Effector CD4-positive, alpha-beta T cell (primary cell): ENCODE data around the gene PCGF6.

Source experiments
- DNase-seq: peaks from one replicate; pipeline ENCODE4 v3.0.0-alpha.2; 2020

Gene PCGF6

DNA sequence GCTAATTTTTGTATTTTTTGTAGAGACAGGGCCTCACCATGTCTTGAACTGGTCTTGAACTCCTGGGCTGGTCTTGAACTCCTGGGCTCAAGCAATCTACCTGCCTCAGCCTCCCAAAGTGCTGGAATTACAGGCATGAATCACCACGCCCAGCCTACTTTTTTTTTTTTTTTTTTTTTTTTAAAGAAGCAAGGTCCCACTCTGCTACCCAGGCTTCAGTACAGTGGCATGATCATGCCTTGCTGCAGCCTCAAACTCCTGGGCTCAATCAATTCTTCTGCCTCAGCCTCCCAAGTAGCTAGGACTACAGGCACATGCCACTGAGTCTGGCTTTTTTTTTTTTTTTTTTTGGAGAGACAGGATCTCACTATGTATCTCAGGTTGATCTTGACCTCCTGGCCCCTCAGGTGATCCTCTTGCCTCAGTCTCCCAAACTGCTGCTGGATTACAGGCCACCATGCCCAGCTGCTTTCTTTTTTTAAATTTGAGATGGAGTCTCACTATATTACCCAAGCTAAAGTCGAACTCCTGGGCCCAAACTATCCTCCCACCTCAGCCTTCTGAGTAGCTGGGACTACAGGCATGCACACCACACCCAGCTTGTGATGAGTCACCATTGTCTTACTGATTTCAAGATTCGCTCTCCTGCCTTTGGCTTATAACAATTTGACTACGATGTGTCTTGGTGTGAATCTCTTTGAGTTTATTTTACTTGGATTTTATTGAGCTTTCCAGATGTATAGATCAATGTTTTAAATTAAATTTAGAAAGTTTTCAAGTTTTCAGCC, 96.2 kb downstream of the PCGF6 start:
- no peak for DNase-seq

GRCh38 chr10:103254113-103254512, 96.8 kb downstream of the PCGF6 start:
- no peak for DNase-seq
